Left colon (tissue), 2 donors: Measurements from ENCODE around the gene ROR2. TPM values are rescaled to one million over a fixed set of nuclear protein-coding genes. Genes with fewer than 3 reads are reported as not detected.
"Not testable (repeated sequence)": the region's sequence is repeated elsewhere in the genome, so short reads cannot be mapped to it uniquely, and the experiment has no call there.

Experiments
- ATAC-seq: fragments of 200-7000 bp; cut with Tn5 transposase; one replicate; pipeline ENCODE4 v1.9.1; 2020; ENCODE audit warnings: mild to moderate bottlenecking, moderate library complexity
- DNase-seq, 2 donors: peaks; one replicate each; pipeline ENCODE4 v3.0.0-alpha.2; 2020
- intact Hi-C, 2 donors: fragments of 100-400 bp; cut with DNase I in 1 of 2; cut with micrococcal nuclease in 1 of 2; formaldehyde crosslinking; loops; one replicate each; pipeline versions ENCODE4 v1.11.2 to v1.14.0; 2022; cut with DNase I, micrococcal nuclease
- total RNA-seq, 2 donors: library from RNA; stranded (reverse); fragmentation: NEBNext Ultra II Directional; extraction: Animal tissue kit (Norgen Biotek cat#: 25700); gene quantifications; one replicate each; pipeline ENCODE4 v1.2.1, GENCODE V29; 2021
- donor health status: DM: no; HTN: no; CAD: no.
- donor health status: DM: yes; HTN: yes; CAD: no.

Gene ROR2
- total RNA-seq, 2 donors from 2014 or later = 6.2 to 8.3 TPM

- intact Hi-C loops = no loop called here
- DNase-seq (no peak), ATAC-seq (no peak)
Measured at GRCh38 chr9:91934654-91935053, 15.4 kb downstream of the ROR2 start.

- ATAC-seq (no peak), DNase-seq (no peak)
- intact Hi-C loops = no loop called here
Measured at GRCh38 chr9:91933556-91934352, 16.3 kb downstream of the ROR2 start.

GRCh38 chr9:91930475-91930874 lies 19.6 kb downstream of the ROR2 start:
- DNase-seq = no peak
- no peak for ATAC-seq
- intact Hi-C loops = no loop called here

- intact Hi-C loops = no loop called here
- ATAC-seq = no peak
- DNase-seq = no peak
Measured at GRCh38 chr9:91929331-91929730, 20.7 kb downstream of the ROR2 start.

- no peak for DNase-seq
- ATAC-seq = no peak
- intact Hi-C loops = no loop called here
Measured at GRCh38 chr9:91927922-91928510, 22.0 kb downstream of the ROR2 start.

GRCh38 chr9:91924090-91924489 lies 25.9 kb downstream of the ROR2 start:
- intact Hi-C loops = no loop called here

GRCh38 chr9:91923145-91923544 lies 26.9 kb downstream of the ROR2 start:
- DNase-seq = no peak
- intact Hi-C loops = no loop called here
- no peak for ATAC-seq

More at GRCh38 chr9:91924090-91924489, 25.9 kb downstream of the ROR2 start:
- no peak for ATAC-seq
- DNase-seq = no peak

- ATAC-seq (no peak), DNase-seq (no peak)
- intact Hi-C loops = no loop called here
Measured at GRCh38 chr9:91921371-91921770, 28.7 kb downstream of the ROR2 start.

- no peak for ATAC-seq
Measured at GRCh38 chr9:91920630-91921350, 29.2 kb downstream of the ROR2 start.

GRCh38 chr9:91919621-91920020 lies 30.4 kb downstream of the ROR2 start:
- DNase-seq = no peak
- no peak for ATAC-seq
- intact Hi-C loops = no loop called here

More at GRCh38 chr9:91920630-91921350, 29.2 kb downstream of the ROR2 start:
- no peak for DNase-seq
- intact Hi-C loops = no loop called here

- no peak for ATAC-seq
- intact Hi-C loops = no loop called here
- DNase-seq = no peak
Measured at GRCh38 chr9:91917436-91917835, 32.6 kb downstream of the ROR2 start.

- intact Hi-C loops = no loop called here
- ATAC-seq = no peak
- DNase-seq = no peak
Measured at GRCh38 chr9:91915524-91916263, 34.3 kb downstream of the ROR2 start.

- ATAC-seq (no peak), DNase-seq (no peak)
- intact Hi-C loops = no loop called here
Measured at GRCh38 chr9:91914937-91915336, 35.1 kb downstream of the ROR2 start.

GRCh38 chr9:91914404-91914803 lies 35.6 kb downstream of the ROR2 start:
- no peak for ATAC-seq
- intact Hi-C loops = no loop called here
- no peak for DNase-seq

- ATAC-seq (no peak), DNase-seq (no peak)
- intact Hi-C loops = no loop called here
Measured at GRCh38 chr9:91913986-91914385, 36.0 kb downstream of the ROR2 start.

- no peak for ATAC-seq
- DNase-seq = no peak
- intact Hi-C loops = no loop called here
Measured at GRCh38 chr9:91913096-91913495, 36.9 kb downstream of the ROR2 start.

- intact Hi-C loops = no loop called here
- DNase-seq = no peak
- no peak for ATAC-seq
Measured at GRCh38 chr9:91911657-91912056, 38.4 kb downstream of the ROR2 start.

GRCh38 chr9:91909256-91909655 lies 40.8 kb downstream of the ROR2 start:
- DNase-seq, intact Hi-C loops, ATAC-seq: not testable (repeated sequence)

GRCh38 chr9:91908746-91909145 lies 41.3 kb downstream of the ROR2 start:
- no peak for ATAC-seq

More at GRCh38 chr9:91908746-91909145, 41.3 kb downstream of the ROR2 start:
- intact Hi-C loops = no loop called here
- no peak for DNase-seq
